Effector memory CD8-positive, alpha-beta T cell (primary cell): ENCODE results near the gene GRK6.
A peak's percentile ranks its signal among the peaks of the same experiment; 100 is the strongest.

ENCODE experiments used
- ATAC-seq: fragments of 150-1000 bp; cut with Tn5 transposase; replicated peaks from 2 replicates; pipeline ENCODE4 v1.10.0; 2021; ENCODE audit warnings: mild to moderate bottlenecking, moderate library complexity
- DNase-seq, 3 experiments: peaks; one replicate each; pipeline ENCODE4 v3.0.0; 2021
- H3K27ac Mint-ChIP-seq, 2 donors: one replicate each; pipeline ENCODE4 v1.8.0; 2022; ENCODE audit warnings: mild to moderate bottlenecking in 2 of 2, mixed read lengths in 2 of 2, moderate library complexity in 2 of 2
- H3K27me3 Mint-ChIP-seq, 2 donors: one replicate each; pipeline ENCODE4 v1.8.0; 2022; ENCODE audit warnings: mixed read lengths in 2 of 2
- H3K36me3 Mint-ChIP-seq: one replicate; pipeline ENCODE4 v1.8.0; 2022; ENCODE audit warnings: mild to moderate bottlenecking, moderate library complexity, mixed read lengths; ENCODE audit not compliant: insufficient read depth
- H3K4me1 Mint-ChIP-seq, 2 donors: one replicate each; pipeline ENCODE4 v1.8.0; 2022; ENCODE audit warnings: low read depth in 2 of 2, mixed read lengths in 2 of 2
- H3K4me3 Mint-ChIP-seq, 2 donors: one replicate each; pipeline ENCODE4 v1.8.0; 2022; ENCODE audit warnings: mild to moderate bottlenecking in 2 of 2, mixed read lengths in 2 of 2, moderate library complexity in 2 of 2
- H3K9me3 Mint-ChIP-seq, 2 donors: one replicate each; pipeline ENCODE4 v1.8.0; 2022; ENCODE audit warnings: mixed read lengths in 2 of 2

GRK6 gene

GRCh38 chr5:177389241-177390169 is 37.0 kb upstream of the GRK6 start:
- DNase-seq (peak; percentile 48 to 53 (median 53)), ATAC-seq (peak; percentile 79)
- Mint-ChIP-seq H3K27ac (peak overlapping the region; percentile 84 to 91), H3K27me3 (no peaks in the 10 kb centered on the region), H3K4me1 (peaks cover 39 to 41% of the 10 kb centered on the region in 2 donors), H3K36me3 (no peaks in the 10 kb centered on the region), H3K9me3 (no peaks in the 10 kb centered on the region), H3K4me3 (peak overlapping the region; percentile 56 to 76)

- H3K36me3 Mint-ChIP-seq: no peaks in the 10 kb centered on the region
- DNase-seq (peak; percentile 84 to 89 (median 85)), ATAC-seq (peak; percentile 62)
- no peaks in the 10 kb centered on the region for H3K9me3 Mint-ChIP-seq
- peak overlapping the region; percentile 56 to 76 for H3K4me3 Mint-ChIP-seq
- H3K27ac Mint-ChIP-seq: peak overlapping the region; percentile 84 to 91
- H3K4me1 Mint-ChIP-seq: peaks cover 34 to 36% of the 10 kb centered on the region in 2 donors
- no peaks in the 10 kb centered on the region for H3K27me3 Mint-ChIP-seq
Measured at GRCh38 chr5:177390363-177391300, 35.8 kb upstream of the GRK6 start.

GRCh38 chr5:177392765-177393164 is 33.7 kb upstream of the GRK6 start:
- DNase-seq (no peak), ATAC-seq (no peak)
- H3K9me3 Mint-ChIP-seq: no peaks in the 10 kb centered on the region
- no peak overlapping the region for H3K4me3 Mint-ChIP-seq
- peak overlapping the region in 1 of 2 donors; percentile 11 for H3K27ac Mint-ChIP-seq
- peaks cover 34 to 36% of the 10 kb centered on the region in 2 donors for H3K4me1 Mint-ChIP-seq
- H3K36me3 Mint-ChIP-seq: no peaks in the 10 kb centered on the region
- no peaks in the 10 kb centered on the region for H3K27me3 Mint-ChIP-seq

DNA sequence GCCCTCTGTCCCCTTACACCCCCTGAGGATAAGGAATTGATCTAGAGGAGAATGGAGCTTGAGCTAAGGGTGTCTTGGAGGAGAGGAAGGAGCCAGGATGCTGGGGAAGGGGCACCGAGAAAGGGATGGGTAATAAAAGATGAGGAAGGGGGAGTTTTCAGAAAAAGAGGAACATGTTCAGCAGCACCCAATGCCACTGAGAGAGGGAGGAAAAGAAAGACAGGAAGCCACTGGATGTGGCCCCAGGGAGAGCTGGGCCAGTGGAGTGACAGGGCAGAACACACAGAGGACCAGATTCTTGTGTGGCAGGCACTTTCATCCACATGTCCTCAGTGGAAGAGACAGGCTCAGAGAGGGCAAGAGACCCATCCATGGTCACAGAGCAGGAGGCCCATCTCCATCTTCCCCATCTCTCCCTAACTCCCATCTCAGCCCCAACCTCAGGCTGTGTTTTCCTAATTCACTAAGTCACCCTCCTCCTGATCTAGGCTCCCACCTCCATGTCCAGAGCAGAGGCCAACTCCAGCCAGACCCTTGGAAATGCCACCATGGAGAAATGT is 33.2 kb upstream of the GRK6 start:
- Mint-ChIP-seq H3K27me3 (no peaks in the 10 kb centered on the region), H3K36me3 (no peaks in the 10 kb centered on the region), H3K9me3 (no peaks in the 10 kb centered on the region), H3K4me3 (no peak overlapping the region), H3K4me1 (peaks cover 30 to 31% of the 10 kb centered on the region in 2 donors), H3K27ac (peak overlapping the region in 1 of 2 donors; percentile 11)
- DNase-seq: no peak
- ATAC-seq: no peak

GRCh38 chr5:177393990-177394389 is 32.5 kb upstream of the GRK6 start:
- no peak for DNase-seq
- H3K9me3 Mint-ChIP-seq: no peaks in the 10 kb centered on the region
- H3K27me3 Mint-ChIP-seq: no peaks in the 10 kb centered on the region
- H3K27ac Mint-ChIP-seq: no peak overlapping the region
- no peaks in the 10 kb centered on the region for H3K36me3 Mint-ChIP-seq
- H3K4me3 Mint-ChIP-seq: no peak overlapping the region
- H3K4me1 Mint-ChIP-seq: peaks cover 23 to 24% of the 10 kb centered on the region in 2 donors
- ATAC-seq: no peak

- DNase-seq (no peak), ATAC-seq (no peak)
- Mint-ChIP-seq H3K4me3 (no peak overlapping the region), H3K27me3 (no peaks in the 10 kb centered on the region), H3K9me3 (no peaks in the 10 kb centered on the region), H3K4me1 (peaks cover 4 to 5% of the 10 kb centered on the region in 2 donors), H3K36me3 (no peaks in the 10 kb centered on the region), H3K27ac (no peak overlapping the region)
Measured at GRCh38 chr5:177396078-177396477, 30.4 kb upstream of the GRK6 start.

GRCh38 chr5:177396807-177397206 is 29.7 kb upstream of the GRK6 start:
- no peak overlapping the region for H3K27ac Mint-ChIP-seq

GRCh38 chr5:177397875-177398390 is 28.5 kb upstream of the GRK6 start:
- H3K27ac Mint-ChIP-seq: no peak overlapping the region
- H3K4me1 Mint-ChIP-seq: peaks cover 7 to 8% of the 10 kb centered on the region in 2 donors
- H3K36me3 Mint-ChIP-seq: no peaks in the 10 kb centered on the region
- no peaks in the 10 kb centered on the region for H3K9me3 Mint-ChIP-seq
- H3K4me3 Mint-ChIP-seq: no peak overlapping the region
- no peaks in the 10 kb centered on the region for H3K27me3 Mint-ChIP-seq
- DNase-seq (no peak), ATAC-seq (no peak)

More at GRCh38 chr5:177396807-177397206, 29.7 kb upstream of the GRK6 start:
- no peak for ATAC-seq
- no peak for DNase-seq
- H3K27me3 Mint-ChIP-seq: no peaks in the 10 kb centered on the region
- H3K36me3 Mint-ChIP-seq: no peaks in the 10 kb centered on the region
- no peaks in the 10 kb centered on the region for H3K9me3 Mint-ChIP-seq
- no peaks in the 10 kb centered on the region for H3K4me1 Mint-ChIP-seq
- H3K4me3 Mint-ChIP-seq: no peak overlapping the region

DNA sequence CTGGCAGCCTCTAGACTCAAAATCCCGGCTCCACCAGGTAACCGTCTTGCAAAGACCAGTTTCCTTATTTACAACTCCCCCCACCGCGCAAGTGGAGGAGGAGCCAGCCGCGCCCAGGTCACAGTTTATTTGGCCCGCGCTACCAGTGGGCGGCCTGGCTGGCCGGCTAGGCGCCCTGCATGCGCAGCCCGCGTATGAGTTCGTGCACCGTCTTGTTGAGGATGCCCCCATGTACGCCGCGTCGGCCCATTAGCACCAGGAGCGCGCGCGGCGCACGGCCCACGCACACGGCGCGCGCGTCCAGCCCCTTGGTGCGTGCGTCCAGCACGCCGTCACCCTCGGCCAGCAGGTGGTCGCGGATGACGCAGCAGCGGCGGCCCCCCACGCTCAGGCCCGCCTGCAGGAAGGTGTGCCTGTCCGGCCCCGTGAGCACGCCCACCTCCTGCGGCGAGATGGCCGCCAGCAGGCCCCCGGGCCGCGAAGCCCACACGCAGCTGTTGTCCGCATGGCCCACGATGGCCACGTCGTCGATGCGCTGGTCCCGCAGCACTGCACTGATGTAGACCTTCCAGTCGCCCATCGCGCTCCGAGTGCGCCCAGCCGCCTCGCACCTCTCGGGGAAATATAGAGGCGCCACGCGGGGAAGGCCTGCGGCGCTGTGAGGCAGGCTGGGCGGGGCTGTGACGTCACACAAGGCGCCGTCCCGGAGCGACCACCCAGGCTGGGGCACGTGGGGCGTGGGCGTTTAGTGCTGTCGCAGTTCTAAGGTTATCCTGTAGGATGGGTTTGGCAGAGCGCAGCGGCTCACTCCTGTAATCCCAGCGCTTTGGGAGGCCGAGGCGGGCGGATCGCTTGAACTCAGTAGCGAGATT is 26.2 kb upstream of the GRK6 start, which contains the start of gene PFN3:
TSS of gene PFN3 (minus strand) at position 665 of the 872 bp plus-strand sequence. CDS start at position 580, 85 bp downstream.
- H3K4me3 Mint-ChIP-seq: no peak within 1 kb of the TSS
- peaks cover 23 to 26% of the 10 kb centered on the region in 2 donors for H3K4me1 Mint-ChIP-seq
- no peaks in the 10 kb centered on the region for H3K9me3 Mint-ChIP-seq
- DNase-seq (no peak), ATAC-seq (no peak)
- H3K27ac Mint-ChIP-seq: no peak within 1 kb of the TSS
- H3K27me3 Mint-ChIP-seq: no peaks in the 10 kb centered on the region
- H3K36me3 Mint-ChIP-seq: peaks cover 6% of the 10 kb centered on the region

- Mint-ChIP-seq H3K36me3 (peaks cover 6% of the 10 kb centered on the region), H3K4me1 (peaks cover 37 to 40% of the 10 kb centered on the region in 2 donors), H3K27me3 (no peaks in the 10 kb centered on the region), H3K4me3 (peak overlapping the region; percentile 85 to 87), H3K27ac (peak overlapping the region in 1 of 2 donors; percentile 78), H3K9me3 (no peaks in the 10 kb centered on the region)
- ATAC-seq (peak; percentile 13), DNase-seq (peak; percentile 29 to 42 (median 35))
Measured at GRCh38 chr5:177402271-177403043, 24.0 kb upstream of the GRK6 start.

DNA sequence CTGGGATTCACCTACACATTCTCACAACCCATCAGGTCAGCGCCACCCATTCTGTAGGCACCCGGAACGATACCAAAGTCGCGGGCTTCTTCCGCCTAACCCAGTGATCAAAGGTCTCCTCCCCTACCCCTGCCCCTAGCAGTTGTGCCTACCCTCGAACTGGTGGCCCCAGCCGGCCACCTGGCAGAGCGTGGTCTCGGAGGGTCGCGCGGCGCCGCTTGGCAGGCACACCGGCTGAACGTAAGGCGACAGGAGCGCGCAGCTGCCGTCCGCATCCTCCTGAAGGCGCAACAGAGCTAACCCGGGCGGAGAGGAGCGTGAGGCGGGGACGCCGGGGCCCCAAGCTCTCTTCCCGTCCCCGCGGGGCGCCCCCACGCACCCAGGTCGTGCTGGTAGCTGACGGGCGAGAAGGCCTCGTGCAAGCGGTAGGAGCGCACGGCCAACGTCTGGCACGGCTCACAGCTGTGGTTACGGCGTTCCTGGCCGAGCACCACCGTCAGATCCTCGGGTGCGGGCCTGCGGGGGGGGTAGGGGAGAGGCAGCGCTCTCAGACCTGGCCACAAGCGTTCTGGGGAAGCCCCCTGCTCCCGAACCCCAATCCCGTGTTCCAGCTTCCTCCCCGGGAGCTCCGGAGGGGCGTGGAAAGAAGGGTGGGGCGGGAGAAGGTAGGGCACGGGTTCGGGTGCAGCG is 23.2 kb upstream of the GRK6 start:
- H3K9me3 Mint-ChIP-seq: no peaks in the 10 kb centered on the region
- H3K36me3 Mint-ChIP-seq: peaks cover 6% of the 10 kb centered on the region
- ATAC-seq: peak; percentile 56
- peak overlapping the region; percentile 28 to 78 for H3K27ac Mint-ChIP-seq
- peak; percentile 64 to 69 (median 65) for DNase-seq
- H3K4me3 Mint-ChIP-seq: peak overlapping the region; percentile 85 to 87
- no peaks in the 10 kb centered on the region for H3K27me3 Mint-ChIP-seq
- H3K4me1 Mint-ChIP-seq: peaks cover 37 to 40% of the 10 kb centered on the region in 2 donors
